CD14-positive monocyte (primary cell): Measurements from ENCODE around the gene ZP2. TPM values are rescaled to one million over a fixed set of nuclear protein-coding genes. Genes with fewer than 3 reads are reported as not detected.

Experiments
- DNase-seq, 3 donors: peaks; one replicate each; pipeline ENCODE4 v3.0.0-alpha.2; 2011 to 2022
- H2AFZ ChIP-seq: 2 replicates; pipeline ENCODE4 v1.6.0; 2012; ENCODE audit warnings: mild to moderate bottlenecking, low read depth, low read length, inconsistent platforms; ENCODE audit not compliant: insufficient read depth, poor library complexity, severe bottlenecking
- H3K27ac ChIP-seq, 2 donors: 1 replicate in 1 of 2; 2 replicates in 1 of 2; pipeline ENCODE4 v1.5.1; 2012 to 2013; ENCODE audit warnings: low read length in 2 of 2, control low read depth in 1 of 2, inconsistent platforms in 1 of 2, low read depth in 1 of 2, mild to moderate bottlenecking in 1 of 2
- H3K27me3 ChIP-seq, 2 donors: one replicate each; pipeline versions ENCODE4 v1.6.0 to v1.6.1; 2011 to 2013; ENCODE audit warnings: low read length in 2 of 2; ENCODE audit not compliant: control insufficient read depth in 2 of 2, insufficient read depth in 2 of 2
- H3K36me3 ChIP-seq, 2 donors: replicated peaks in 1 of 2; 1 replicate in 1 of 2; 2 replicates in 1 of 2; pipeline versions ENCODE4 v1.5.1 to v1.6.1; 2012 to 2013; ENCODE audit warnings: low read length in 2 of 2, control low read depth in 1 of 2, inconsistent platforms in 1 of 2, mild to moderate bottlenecking in 1 of 2; ENCODE audit not compliant: insufficient read depth in 2 of 2, control insufficient read depth in 1 of 2
- H3K4me1 ChIP-seq, 2 donors: 1 replicate in 1 of 2; 2 replicates in 1 of 2; pipeline versions ENCODE4 v1.5.1 to v1.6.1; 2012 to 2013; ENCODE audit warnings: low read length in 2 of 2, control low read depth in 1 of 2, inconsistent platforms in 1 of 2, mild to moderate bottlenecking in 1 of 2, moderate library complexity in 1 of 2; ENCODE audit not compliant: insufficient read depth in 2 of 2, control insufficient read depth in 1 of 2
- H3K4me2 ChIP-seq: replicated peaks from 2 replicates; pipeline ENCODE3; 2012; ENCODE audit warnings: low read length, moderate library complexity, mild to moderate bottlenecking; ENCODE audit not compliant: poor library complexity, severe bottlenecking; ENCODE audit errors: extremely low read depth
- H3K4me3 ChIP-seq, 3 experiments: fragments of 200-600 bp in 1 of 3; sonication (generic) in 1 of 3; replicated peaks in 1 of 3; 1 replicate in 2 of 3; 2 replicates in 1 of 3; pipeline ENCODE4 v1.5.1; 2011 to 2013; ENCODE audit warnings: low read length in 3 of 3, mild to moderate bottlenecking in 3 of 3, control low read depth in 2 of 3, low read depth in 2 of 3, inconsistent platforms in 1 of 3, moderate library complexity in 1 of 3
- H3K79me2 ChIP-seq: 2 replicates; pipeline ENCODE4 v1.6.0; 2012; ENCODE audit warnings: mild to moderate bottlenecking, control low read depth, inconsistent platforms, low read length, moderate library complexity; ENCODE audit not compliant: insufficient read depth
- H3K9ac ChIP-seq: 2 replicates; pipeline ENCODE4 v1.6.0; 2017; ENCODE audit warnings: low read length, mild to moderate bottlenecking; ENCODE audit not compliant: insufficient read depth, poor library complexity, severe bottlenecking
- H3K9me3 ChIP-seq, 2 donors: replicated peaks in 1 of 2; 1 replicate in 1 of 2; 2 replicates in 1 of 2; pipeline versions ENCODE4 v1.5.1 to v1.6.1; 2012 to 2013; ENCODE audit warnings: low read length in 2 of 2, control low read depth in 1 of 2; ENCODE audit not compliant: control insufficient read depth in 1 of 2, insufficient read depth in 1 of 2
- H4K20me1 ChIP-seq: 2 replicates; pipeline ENCODE4 v1.6.0; 2012; ENCODE audit warnings: mild to moderate bottlenecking, low read length, control low read depth, moderate library complexity; ENCODE audit not compliant: insufficient read depth
- H3K27ac Mint-ChIP-seq, 7 donors: one replicate each; pipeline ENCODE4 v1.8.0; 2020; ENCODE audit warnings: mild to moderate bottlenecking in 7 of 7, mixed read lengths in 7 of 7, moderate library complexity in 6 of 7, inconsistent platforms in 2 of 7
- H3K27me3 Mint-ChIP-seq, 3 donors: one replicate each; pipeline ENCODE4 v1.8.0; 2021 to 2022; ENCODE audit warnings: low read depth in 3 of 3, mild to moderate bottlenecking in 3 of 3, mixed read lengths in 3 of 3, moderate library complexity in 3 of 3, inconsistent platforms in 1 of 3
- H3K36me3 Mint-ChIP-seq, 2 donors: one replicate each; pipeline ENCODE4 v1.8.0; 2020; ENCODE audit warnings: mixed read lengths in 2 of 2, inconsistent platforms in 1 of 2, mild to moderate bottlenecking in 1 of 2
- H3K4me1 Mint-ChIP-seq: one replicate; pipeline ENCODE4 v1.8.0; 2020; ENCODE audit warnings: mild to moderate bottlenecking, mixed read lengths
- H3K4me3 Mint-ChIP-seq, 2 donors: one replicate each; pipeline ENCODE4 v1.8.0; 2020; ENCODE audit warnings: mild to moderate bottlenecking in 2 of 2, mixed read lengths in 2 of 2, moderate library complexity in 1 of 2
- H3K9me3 Mint-ChIP-seq, 7 donors: one replicate each; pipeline ENCODE4 v1.8.0; 2020 to 2022; ENCODE audit warnings: mixed read lengths in 7 of 7, mild to moderate bottlenecking in 6 of 7, moderate library complexity in 6 of 7, inconsistent platforms in 2 of 7
- WGBS: methylation state at CpG from one replicate; pipeline ENCODE4 v1.1.5; 2013; ENCODE audit warnings: missing lambda C conversion rate; ENCODE audit not compliant: insufficient coverage; 5-methylcytosine and 5-hydroxymethylcytosine counted together
- intact Hi-C, 2 donors: fragments of 100-400 bp; cut with micrococcal nuclease; formaldehyde crosslinking; loops; one replicate each; pipeline versions ENCODE4 v1.15.0 to v1.15.1; 2023
- polyA plus RNA-seq, 3 donors: library from polyadenylated mRNA; depleted of rRNA in 1 of 3; unstranded in 2 of 3; stranded (reverse) in 1 of 3; fragments of 300-500 nt in 2 of 3; fragments of >200 nt in 1 of 3; fragmentation: Illumina TruSeq in 2 of 3; gene quantifications; 1 replicate in 2 of 3; 2 replicates in 1 of 3; pipeline ENCODE4 v1.2.3, GENCODE V29; 2012 to 2021
- TF ChIP-seq, protein P1 (sequence below): fragments of 200-600 bp; IDR thresholded peaks from one replicate; pipeline ENCODE4 v1.8.0; 2022; ENCODE audit warnings: antibody characterized with exemption, mild to moderate bottlenecking

ZP2 gene
- polyA plus RNA-seq, 3 donors: not detected

DNA sequence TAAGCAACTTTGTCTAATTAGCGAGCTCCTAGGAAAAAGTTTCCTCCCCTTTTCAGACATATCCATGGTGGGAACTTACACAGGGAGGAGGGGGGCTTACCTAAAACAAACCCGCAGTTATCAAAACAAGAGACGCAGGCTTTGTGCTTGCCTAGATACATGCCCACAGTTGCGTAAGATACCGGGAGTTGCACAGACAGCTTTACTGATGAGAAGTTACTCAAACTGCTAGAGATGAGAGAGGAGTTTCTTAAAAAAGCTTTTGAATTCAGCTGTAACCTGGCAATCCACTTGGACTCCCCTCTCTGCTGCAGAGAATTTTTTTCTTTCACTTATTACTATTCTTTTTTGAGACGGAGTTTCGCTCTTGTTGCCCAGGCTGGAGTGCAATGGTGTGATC lies 6.8 kb upstream of the ZP2 start:
- H3K9me3 ChIP-seq: no peaks in the 10 kb centered on the region
- no peak overlapping the region for H3K27ac ChIP-seq
- no peak overlapping the region for H3K27ac Mint-ChIP-seq
- TF ChIP-seq, protein P1, sequence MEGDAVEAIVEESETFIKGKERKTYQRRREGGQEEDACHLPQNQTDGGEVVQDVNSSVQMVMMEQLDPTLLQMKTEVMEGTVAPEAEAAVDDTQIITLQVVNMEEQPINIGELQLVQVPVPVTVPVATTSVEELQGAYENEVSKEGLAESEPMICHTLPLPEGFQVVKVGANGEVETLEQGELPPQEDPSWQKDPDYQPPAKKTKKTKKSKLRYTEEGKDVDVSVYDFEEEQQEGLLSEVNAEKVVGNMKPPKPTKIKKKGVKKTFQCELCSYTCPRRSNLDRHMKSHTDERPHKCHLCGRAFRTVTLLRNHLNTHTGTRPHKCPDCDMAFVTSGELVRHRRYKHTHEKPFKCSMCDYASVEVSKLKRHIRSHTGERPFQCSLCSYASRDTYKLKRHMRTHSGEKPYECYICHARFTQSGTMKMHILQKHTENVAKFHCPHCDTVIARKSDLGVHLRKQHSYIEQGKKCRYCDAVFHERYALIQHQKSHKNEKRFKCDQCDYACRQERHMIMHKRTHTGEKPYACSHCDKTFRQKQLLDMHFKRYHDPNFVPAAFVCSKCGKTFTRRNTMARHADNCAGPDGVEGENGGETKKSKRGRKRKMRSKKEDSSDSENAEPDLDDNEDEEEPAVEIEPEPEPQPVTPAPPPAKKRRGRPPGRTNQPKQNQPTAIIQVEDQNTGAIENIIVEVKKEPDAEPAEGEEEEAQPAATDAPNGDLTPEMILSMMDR: no peak
- no peak overlapping the region for H3K4me3 ChIP-seq
- peaks cover 2 to 16% of the 10 kb centered on the region in 2 donors for H3K27me3 ChIP-seq
- 100% methylated on average over 2 of the region's 7 CpGs for WGBS
- no peak overlapping the region for H3K4me3 Mint-ChIP-seq
- H3K27me3 Mint-ChIP-seq: peaks cover 8 to 33% (median 23%) of the 10 kb centered on the region in 3 donors
- H3K4me1 Mint-ChIP-seq: no peaks in the 10 kb centered on the region
- H2AFZ ChIP-seq: no peak overlapping the region
- H3K9ac ChIP-seq: no peak overlapping the region
- no peak overlapping the region for H3K4me2 ChIP-seq
- H3K9me3 Mint-ChIP-seq: no peaks in the 10 kb centered on the region
- no peak for DNase-seq
- no peaks in the 10 kb centered on the region for H3K36me3 ChIP-seq
- no peaks in the 10 kb centered on the region for H3K36me3 Mint-ChIP-seq
- intact Hi-C loops: no loop called here
- H4K20me1 ChIP-seq: no peaks in the 10 kb centered on the region
- H3K79me2 ChIP-seq: no peaks in the 10 kb centered on the region
- no peaks in the 10 kb centered on the region for H3K4me1 ChIP-seq

GRCh38 chr16:21217121-21217520 lies 5.7 kb upstream of the ZP2 start:
- H3K27ac Mint-ChIP-seq: no peak overlapping the region
- peaks cover 2 to 13% of the 10 kb centered on the region in 2 donors for H3K27me3 ChIP-seq
- no peak overlapping the region for H3K4me2 ChIP-seq
- no peak overlapping the region for H2AFZ ChIP-seq
- H3K9me3 ChIP-seq: no peaks in the 10 kb centered on the region
- no CpG with 5 or more reads among the region's 2 CpGs for WGBS
- no peaks in the 10 kb centered on the region for H3K36me3 ChIP-seq
- H3K9me3 Mint-ChIP-seq: no peaks in the 10 kb centered on the region
- no peaks in the 10 kb centered on the region for H3K79me2 ChIP-seq
- H3K4me3 Mint-ChIP-seq: no peak overlapping the region
- H3K4me3 ChIP-seq: no peak overlapping the region
- no peak for DNase-seq
- H3K36me3 Mint-ChIP-seq: no peaks in the 10 kb centered on the region
- TF ChIP-seq, protein P1: no peak
- intact Hi-C loops: no loop called here
- H3K27ac ChIP-seq: no peak overlapping the region
- no peak overlapping the region for H3K9ac ChIP-seq
- H3K4me1 Mint-ChIP-seq: no peaks in the 10 kb centered on the region
- H4K20me1 ChIP-seq: no peaks in the 10 kb centered on the region
- H3K27me3 Mint-ChIP-seq: peaks cover 7 to 34% (median 24%) of the 10 kb centered on the region in 3 donors
- H3K4me1 ChIP-seq: no peaks in the 10 kb centered on the region
